ENCODE measurements around the gene ADSS1.

The ADSS1 gene

GRCh38 chr14:104782808-104783139 is 58.7 kb downstream of the ADSS1 start:
- DNase-seq (ENCODE audit: low spot score): no peak

DNA sequence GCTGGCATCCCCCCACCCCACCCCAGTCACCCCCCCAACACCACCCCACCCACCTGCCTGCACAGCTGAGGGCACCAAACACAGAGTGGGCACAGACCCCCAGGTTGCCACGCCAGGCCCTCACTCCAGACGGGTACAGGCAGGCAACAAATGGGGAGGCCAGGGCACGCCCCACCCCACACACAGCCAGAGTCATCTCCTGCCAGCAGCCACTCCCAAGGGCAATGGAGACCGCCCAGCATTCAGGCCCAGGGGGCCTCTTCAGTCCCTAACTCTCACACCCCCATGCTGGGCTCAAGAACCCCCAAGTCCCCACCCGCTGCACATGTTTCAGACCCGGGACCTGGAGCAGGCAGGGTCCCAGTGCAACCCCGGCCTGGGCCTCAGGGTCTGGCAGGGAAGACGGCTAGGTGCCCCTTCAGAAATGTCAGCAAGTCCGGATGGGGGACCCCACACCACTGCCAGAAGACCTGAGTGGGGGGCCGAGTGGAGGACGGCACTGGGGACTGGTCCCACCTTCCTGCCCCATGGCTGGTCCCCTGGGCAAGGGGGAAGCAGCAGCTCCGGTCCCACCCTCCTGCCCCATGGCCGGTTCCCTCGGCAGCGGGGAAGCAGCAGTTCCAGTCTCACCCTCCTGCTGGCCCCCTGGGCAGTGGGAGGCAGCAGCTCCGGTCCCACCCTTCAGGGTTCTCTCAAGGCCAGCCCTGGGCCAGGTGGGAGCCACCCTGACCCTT is 59.6 kb downstream of the ADSS1 start:
- DNase-seq (ENCODE audit: low spot score): no peak

DNA sequence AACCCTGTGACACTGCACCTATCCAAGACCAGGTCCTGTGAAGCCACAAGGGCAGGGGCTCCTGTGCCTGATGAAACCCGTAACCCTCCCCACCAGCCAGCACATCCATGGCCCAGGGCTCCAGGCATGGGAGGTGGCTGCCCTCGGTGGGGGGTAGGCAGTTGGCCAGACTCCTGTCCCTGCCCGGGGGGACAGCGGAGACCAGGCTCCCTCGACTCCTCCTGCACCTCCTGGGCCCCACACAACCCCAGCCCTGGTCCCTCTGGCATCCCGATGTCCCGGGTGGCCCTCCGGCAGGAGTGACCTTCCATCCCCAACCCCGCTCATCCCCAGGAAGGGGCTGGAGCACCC is 60.2 kb downstream of the ADSS1 start:
- no peak for DNase-seq (ENCODE audit: low spot score)

- no peak for DNase-seq (ENCODE audit: low spot score)
These were observed 61.0 kb downstream of the ADSS1 start for GRCh38 chr14:104784846-104785707.

DNA sequence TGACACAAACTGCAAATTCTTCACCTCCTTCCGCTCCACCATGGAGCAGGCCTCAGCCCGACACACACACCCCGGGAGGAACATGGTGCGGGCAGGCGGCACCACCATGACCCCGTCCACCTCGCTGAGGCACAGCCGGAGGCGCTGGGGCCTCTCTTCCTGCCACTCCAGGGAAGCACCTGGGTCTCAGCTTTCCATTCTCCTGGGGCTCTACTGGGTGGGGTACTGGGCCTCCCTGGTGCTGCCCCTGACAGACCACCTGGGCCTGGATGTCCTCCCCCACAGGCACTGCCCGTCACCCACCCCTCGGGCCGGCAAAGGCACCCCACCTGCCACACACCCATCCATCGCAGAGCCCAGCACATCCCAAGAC is 61.7 kb downstream of the ADSS1 start:
- DNase-seq (ENCODE audit: low spot score): no peak

DNA sequence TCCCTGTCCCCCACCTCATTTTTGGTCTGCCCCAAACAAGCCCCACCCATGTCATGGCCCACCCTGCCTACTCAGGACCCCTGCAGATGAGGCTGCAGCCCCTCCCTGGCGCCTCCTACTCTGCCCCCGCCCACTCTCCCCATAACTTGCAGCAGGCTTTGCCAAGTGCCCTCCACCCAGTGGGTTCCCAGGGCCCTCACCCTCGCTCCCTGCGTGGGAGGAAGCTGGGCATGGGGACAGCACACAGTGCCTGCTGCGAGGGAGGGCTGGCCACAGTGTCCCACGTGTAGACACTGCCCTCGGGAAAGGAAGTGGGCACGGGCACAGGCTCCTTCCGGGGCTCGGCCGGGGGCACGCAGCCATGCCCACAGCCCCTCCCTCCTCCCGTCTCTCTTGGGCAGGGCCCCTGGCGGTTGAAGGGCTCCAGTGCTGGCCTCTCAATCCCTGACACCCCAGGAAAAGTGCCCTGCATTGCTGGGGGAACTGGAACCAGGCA is 62.1 kb downstream of the ADSS1 start:
- no peak for DNase-seq (ENCODE audit: low spot score)

DNA sequence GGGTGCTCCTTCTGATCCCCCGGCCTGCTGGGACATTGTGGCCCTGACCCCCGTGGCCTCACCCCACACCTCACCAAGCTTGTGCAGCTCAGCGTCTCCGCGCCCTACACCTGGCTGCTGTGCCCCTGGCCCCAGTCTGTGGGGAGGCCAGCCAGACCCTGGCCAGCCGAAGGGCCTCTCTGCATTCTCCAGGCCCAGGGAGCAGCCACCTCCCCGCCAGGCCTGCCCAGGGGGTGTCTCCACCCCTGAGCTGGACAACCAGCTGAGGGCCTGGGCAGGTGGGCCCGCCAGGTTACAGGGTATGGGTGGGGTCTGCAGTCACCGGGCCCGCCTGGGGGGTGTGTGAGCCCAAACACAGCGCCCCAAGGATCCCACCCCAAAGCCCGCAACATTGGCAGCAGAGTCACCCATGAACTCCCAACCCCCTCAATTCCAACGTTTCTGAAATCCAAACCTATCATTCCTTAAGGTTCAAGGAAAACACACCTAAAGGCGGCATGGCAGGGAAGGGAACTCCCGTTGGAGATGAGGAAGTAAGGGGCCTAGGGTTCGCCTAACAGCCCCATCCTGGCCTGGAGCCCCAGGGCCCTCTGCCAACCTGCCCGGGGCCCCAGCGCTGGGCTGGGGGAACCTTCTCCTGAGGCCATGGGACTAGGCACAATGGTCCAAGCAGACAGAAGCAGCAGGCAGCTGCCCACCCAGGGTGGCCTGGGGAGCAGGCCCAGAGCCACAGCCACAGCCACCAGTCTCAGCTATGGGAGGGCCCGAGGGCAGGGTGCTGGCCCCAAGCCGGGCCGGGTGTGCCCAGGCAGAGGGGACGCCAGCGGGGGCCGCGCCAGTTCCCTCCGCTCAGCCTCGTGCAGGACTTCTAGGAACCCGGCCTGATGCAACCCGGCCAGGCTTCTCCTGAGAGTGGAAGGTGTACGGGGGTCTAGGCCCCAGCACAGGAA is 63.0 kb downstream of the ADSS1 start:
- no peak for DNase-seq (ENCODE audit: low spot score)

GRCh38 chr14:104787736-104788135 is 63.7 kb downstream of the ADSS1 start:
- DNase-seq (ENCODE audit: low spot score): no peak

- DNase-seq (ENCODE audit: low spot score): no peak
These were observed 64.3 kb downstream of the ADSS1 start for GRCh38 chr14:104788161-104788818.

- no peak for DNase-seq (ENCODE audit: low spot score)
These were observed 65.0 kb downstream of the ADSS1 start for GRCh38 chr14:104788873-104789663.

- DNase-seq (ENCODE audit: low spot score): no peak
These were observed 66.0 kb downstream of the ADSS1 start for GRCh38 chr14:104789752-104790743.

DNA sequence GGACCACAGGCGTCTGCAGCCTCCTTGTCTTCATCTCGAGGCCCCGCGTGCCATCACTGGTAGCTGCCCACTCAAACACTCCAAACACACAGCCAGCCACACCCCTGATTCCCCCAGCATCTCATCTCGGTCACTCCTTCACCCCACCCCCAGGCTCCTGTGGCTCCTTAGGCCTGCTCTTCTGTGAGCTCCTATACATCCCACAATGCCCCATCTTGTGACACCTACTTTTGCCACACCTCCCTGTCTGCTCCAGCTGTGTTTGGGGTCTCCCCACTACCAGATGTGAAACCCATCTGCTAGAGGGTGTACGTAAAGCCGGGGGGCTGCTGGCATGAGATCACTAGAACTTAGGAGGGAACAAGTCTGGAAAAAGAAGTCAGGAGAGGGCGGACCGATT is 67.4 kb downstream of the ADSS1 start:
- DNase-seq (ENCODE audit: low spot score): no peak

DNA sequence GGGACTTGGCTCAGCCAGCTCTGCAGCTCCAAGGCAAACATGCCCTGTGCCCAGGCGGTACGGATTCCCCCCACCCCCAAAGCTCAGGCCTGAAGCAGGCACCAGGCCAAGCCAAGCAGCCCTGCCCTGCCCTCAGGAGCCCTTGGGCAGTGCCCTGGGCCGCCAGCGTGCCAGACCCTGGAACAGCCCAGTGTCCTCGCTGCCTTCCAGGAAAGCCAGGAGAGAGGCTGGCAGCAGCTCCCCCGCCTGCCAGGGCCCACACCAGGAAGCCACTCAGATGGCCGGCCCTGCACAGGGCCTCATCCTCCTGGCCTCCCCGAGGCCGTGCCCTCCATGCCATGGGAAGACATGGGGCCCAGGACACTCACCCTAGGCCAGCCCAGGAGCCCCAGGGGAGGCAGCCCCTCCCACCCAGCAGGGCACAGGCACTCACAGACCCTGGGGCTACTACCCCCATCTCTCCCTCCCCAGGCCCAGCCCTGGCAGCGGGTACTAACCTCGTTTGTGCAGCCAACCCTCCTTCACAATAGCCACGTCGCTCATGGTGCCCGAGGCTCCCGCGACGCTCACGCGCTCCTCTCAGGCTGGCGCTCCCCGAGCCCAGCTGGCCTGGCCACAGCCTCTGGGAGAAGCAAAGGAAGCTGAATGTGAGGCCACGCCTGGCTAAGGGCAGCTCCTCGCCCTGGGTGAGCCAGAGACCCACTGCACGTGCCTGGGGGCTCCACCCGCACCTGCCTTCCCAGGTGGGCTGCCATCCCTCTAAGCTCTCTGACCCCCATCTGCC is 68.3 kb downstream of the ADSS1 start:
- DNase-seq (ENCODE audit: low spot score): no peak

DNA sequence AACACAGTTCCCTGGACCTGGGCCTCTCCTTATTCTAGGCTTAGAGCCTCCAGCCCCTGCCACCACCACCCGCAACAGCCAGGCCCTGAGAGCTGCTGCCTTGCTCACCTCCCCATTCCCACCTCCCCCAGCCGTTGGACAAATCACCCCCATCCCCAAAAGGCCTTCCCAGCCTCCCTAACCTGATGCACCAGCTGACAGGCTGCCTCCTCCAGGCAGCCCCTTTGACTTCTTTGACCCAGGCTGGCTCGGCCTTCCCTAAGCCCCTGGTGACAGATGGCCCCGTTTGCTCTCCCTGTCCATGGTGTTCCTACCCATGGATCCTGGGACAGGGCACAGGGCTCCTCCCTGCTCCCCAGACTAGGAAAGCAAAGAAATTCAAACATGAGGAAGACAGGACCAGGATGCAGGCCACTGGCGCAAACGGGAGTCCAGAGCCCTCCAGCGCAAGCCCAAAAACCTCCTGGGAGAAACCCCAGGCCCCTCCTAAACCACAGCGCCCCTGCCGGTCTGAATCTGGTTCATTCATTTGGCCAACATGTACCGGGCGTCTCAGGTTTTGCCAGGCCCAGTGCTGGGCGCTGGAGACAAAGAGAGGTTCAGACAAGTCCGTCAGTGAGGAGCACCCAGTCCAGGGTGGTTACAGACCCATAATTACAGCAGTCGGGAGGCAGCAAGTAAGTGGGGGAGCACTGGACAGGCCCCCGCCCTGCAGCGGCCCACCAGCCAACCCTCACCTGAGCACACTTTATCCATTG is 69.1 kb downstream of the ADSS1 start:
- DNase-seq (ENCODE audit: low spot score): no peak

DNA sequence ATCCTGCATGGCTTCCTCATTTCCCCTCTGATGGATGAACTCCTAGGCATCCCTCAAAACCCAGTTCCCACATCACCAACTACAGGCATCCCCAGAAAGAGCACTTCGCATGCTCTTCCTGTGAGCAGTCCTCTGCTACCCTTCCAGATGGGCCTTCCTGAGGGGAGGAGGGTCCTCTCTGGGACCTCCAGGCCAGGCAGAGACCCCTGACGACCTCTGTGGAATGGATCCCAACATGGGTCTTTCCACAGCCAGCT is 69.6 kb downstream of the ADSS1 start:
- no peak for DNase-seq (ENCODE audit: low spot score)

GRCh38 chr14:104794099-104794498 is 70.1 kb downstream of the ADSS1 start:
- peak; percentile 32 for DNase-seq (ENCODE audit: low spot score)

GRCh38 chr14:104794631-104794992 is 70.6 kb downstream of the ADSS1 start:
- peak; percentile 11 for DNase-seq (ENCODE audit: low spot score)

DNA sequence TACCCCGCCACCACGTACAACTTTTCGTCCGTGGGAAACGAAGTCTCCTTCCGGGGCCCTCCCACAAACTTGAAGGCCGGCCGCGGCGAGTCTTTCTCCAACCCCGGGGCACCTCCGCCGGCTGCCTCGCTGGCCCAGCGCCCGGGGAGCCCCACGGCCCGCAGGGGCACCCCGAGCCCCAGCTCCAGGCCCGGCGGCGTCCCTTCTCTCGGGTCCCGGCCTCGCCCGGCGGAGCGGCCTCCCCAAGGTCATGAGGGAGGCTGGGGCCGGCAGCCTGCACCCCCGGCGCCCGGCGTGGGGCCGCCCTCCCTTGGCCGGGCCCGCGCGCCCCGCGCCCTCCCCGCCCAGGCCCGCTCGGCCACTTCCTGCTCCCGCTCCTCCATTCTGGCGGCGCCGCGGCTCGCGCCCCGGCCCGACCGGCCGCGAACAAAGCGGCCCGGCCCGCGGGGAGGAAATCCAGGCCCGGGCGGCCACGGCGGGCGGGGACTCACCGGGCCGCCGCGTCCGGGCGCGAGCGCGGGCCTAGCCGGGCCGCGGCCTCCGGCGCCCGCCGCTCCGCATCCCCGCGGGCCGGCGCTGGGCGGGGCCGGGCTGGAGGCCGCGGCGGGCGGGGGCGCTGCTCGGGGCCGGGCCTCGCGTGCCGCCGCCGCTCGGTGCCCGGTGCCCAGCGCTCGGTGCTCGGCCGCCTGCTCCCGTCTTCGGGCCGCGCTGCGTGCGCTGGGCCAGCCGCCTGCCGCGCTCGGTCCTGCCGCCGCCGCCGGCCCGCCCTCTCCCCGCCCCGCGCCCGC is 71.2 kb downstream of the ADSS1 start, which contains the start of gene AKT1:
AKT1 (minus strand) TSS at position 756 of the 788 bp plus-strand sequence. CDS start 3,105 bp downstream, outside the sequence.
- peak; percentile 16 for DNase-seq (ENCODE audit: low spot score)

Data from hematopoietic multipotent progenitor cell treated with erythropoietin and hydrocortisone succinate and interleukin-3 and kit ligand, for 15 days (in vitro differentiated cells).